Caco-2 (cell line): ENCODE measurements around the gene SLC38A7. TPM values are rescaled to one million over a fixed set of nuclear protein-coding genes. Genes with fewer than 3 reads are reported as not detected.

Experiments
- BruUV-seq: library from RNA; stranded (reverse); fragments of 400-500 nt; replicated peaks from 2 replicates; lab custom pipeline; 2021; lab: Mats Ljungman, UMichigan
- CTCF ChIA-PET: fragments of 300-600 bp; sonication (Branson Sonifier 250); formaldehyde crosslinking; loops from one replicate; lab custom pipeline; 2022; ENCODE audit warnings: antibody characterized with exemption; lab: Charles Lee
- POLR2A ChIA-PET: fragments of 300-600 bp; sonication (Branson Sonifier 250); formaldehyde crosslinking; loops from one replicate; lab custom pipeline; 2022; ENCODE audit warnings: antibody characterized with exemption; lab: Charles Lee
- DNase-seq, 2 experiments: peaks; one replicate each; pipeline versions ENCODE4 v3.0.0 to v3.0.0-alpha.2; 2020 to 2022
- H3K27me3 ChIP-seq: replicated peaks from 2 replicates; pipeline ENCODE4 v1.6.0; 2011; ENCODE audit warnings: low read length; ENCODE audit not compliant: control insufficient read depth, insufficient read depth
- H3K36me3 ChIP-seq: 2 replicates; pipeline ENCODE4 v1.5.1; 2011; ENCODE audit warnings: low read length; ENCODE audit not compliant: control insufficient read depth, insufficient read depth
- H3K4me1 ChIP-seq: fragments of 250-450 bp; sonication (Bioruptor Pico); 2 replicates; pipeline ENCODE4 v1.5.1; 2020; ENCODE audit warnings: mild to moderate bottlenecking
- H3K4me3 ChIP-seq: 2 replicates; pipeline ENCODE4 v1.5.1; 2011; ENCODE audit warnings: low read depth, mild to moderate bottlenecking, control low read depth, low read length
- H3K9me3 ChIP-seq: fragments of 250-450 bp; sonication (Bioruptor Pico); 2 replicates; pipeline ENCODE4 v1.5.1; 2020; ENCODE audit warnings: mild to moderate bottlenecking, moderate library complexity
- H3K27ac Mint-ChIP-seq: one replicate; pipeline ENCODE4 v1.8.0; 2022; ENCODE audit warnings: mixed read lengths; ENCODE audit not compliant: unreplicated experiment
- H3K27me3 Mint-ChIP-seq: one replicate; pipeline ENCODE4 v1.8.0; 2022; ENCODE audit warnings: mixed read lengths; ENCODE audit not compliant: insufficient read depth, unreplicated experiment
- H3K36me3 Mint-ChIP-seq: one replicate; pipeline ENCODE4 v1.8.0; 2022; ENCODE audit warnings: mild to moderate bottlenecking, mixed read lengths; ENCODE audit not compliant: insufficient read depth, unreplicated experiment
- H3K4me1 Mint-ChIP-seq: one replicate; pipeline ENCODE4 v1.8.0; 2022; ENCODE audit warnings: low read depth, mixed read lengths; ENCODE audit not compliant: unreplicated experiment
- H3K4me3 Mint-ChIP-seq: one replicate; pipeline ENCODE4 v1.8.0; 2022; ENCODE audit warnings: mild to moderate bottlenecking, moderate library complexity, mixed read lengths; ENCODE audit not compliant: unreplicated experiment
- H3K9me3 Mint-ChIP-seq: one replicate; pipeline ENCODE4 v1.8.0; 2022; ENCODE audit warnings: mixed read lengths; ENCODE audit not compliant: unreplicated experiment
- intact Hi-C: fragments of 100-400 bp; cut with micrococcal nuclease; formaldehyde crosslinking; loops from one replicate; pipeline ENCODE4 v1.10.0; 2022; ENCODE audit not compliant: unreplicated experiment
- total RNA-seq: library from RNA; stranded (reverse); gene quantifications from 2 replicates; pipeline ENCODE4 v1.2.3, GENCODE V29; 2022
- TF ChIP-seq, protein P1 (sequence below), 2 experiments: fragments of 200-600 bp in 1 of 2; IDR thresholded peaks; 1 replicate in 1 of 2; 2 replicates in 1 of 2; pipeline versions ENCODE4 v1.5.1 to v1.8.0; 2011 to 2022; ENCODE audit warnings: antibody characterized with exemption in 1 of 2, control low read depth in 1 of 2, inconsistent platforms in 1 of 2, low read depth in 1 of 2, low read length in 1 of 2, mild to moderate bottlenecking in 1 of 2, moderate library complexity in 1 of 2; ENCODE audit not compliant: insufficient read depth in 1 of 2, severe bottlenecking in 1 of 2, unreplicated experiment in 1 of 2

The SLC38A7 gene
- total RNA-seq, 1 experiment from 2014 or later: 24.1 TPM

DNA sequence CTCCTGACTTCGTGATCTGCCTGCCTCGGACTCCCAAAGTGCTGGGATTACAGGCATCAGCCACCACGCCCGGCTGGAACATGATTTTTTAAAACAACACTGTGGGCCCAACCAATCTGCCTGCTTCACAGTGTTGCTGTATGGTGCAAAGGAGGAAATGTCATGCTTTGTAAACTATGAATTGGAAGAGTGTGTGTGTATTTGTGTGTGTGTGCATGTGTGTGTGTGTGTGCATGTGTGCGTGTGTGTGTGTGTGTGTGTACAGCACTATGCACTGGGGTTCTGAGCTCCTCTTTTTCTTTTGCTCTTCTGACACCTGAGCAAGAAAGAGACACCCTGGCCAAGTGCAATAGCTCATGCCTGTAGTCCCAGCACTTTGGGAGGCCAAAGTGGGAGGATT is 40.5 kb downstream of the SLC38A7 start:
- Mint-ChIP-seq H3K4me3 (no peak overlapping the region), H3K4me1 (no peaks in the 10 kb centered on the region), H3K9me3 (no peaks in the 10 kb centered on the region), H3K27me3 (no peaks in the 10 kb centered on the region), H3K27ac (no peak overlapping the region), H3K36me3 (no peaks in the 10 kb centered on the region)
- DNase-seq: no peak
- TF ChIP-seq, protein P1, sequence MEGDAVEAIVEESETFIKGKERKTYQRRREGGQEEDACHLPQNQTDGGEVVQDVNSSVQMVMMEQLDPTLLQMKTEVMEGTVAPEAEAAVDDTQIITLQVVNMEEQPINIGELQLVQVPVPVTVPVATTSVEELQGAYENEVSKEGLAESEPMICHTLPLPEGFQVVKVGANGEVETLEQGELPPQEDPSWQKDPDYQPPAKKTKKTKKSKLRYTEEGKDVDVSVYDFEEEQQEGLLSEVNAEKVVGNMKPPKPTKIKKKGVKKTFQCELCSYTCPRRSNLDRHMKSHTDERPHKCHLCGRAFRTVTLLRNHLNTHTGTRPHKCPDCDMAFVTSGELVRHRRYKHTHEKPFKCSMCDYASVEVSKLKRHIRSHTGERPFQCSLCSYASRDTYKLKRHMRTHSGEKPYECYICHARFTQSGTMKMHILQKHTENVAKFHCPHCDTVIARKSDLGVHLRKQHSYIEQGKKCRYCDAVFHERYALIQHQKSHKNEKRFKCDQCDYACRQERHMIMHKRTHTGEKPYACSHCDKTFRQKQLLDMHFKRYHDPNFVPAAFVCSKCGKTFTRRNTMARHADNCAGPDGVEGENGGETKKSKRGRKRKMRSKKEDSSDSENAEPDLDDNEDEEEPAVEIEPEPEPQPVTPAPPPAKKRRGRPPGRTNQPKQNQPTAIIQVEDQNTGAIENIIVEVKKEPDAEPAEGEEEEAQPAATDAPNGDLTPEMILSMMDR (IDR thresholded peaks at IDR 0.05; ENCODE audit: insufficient read depth in 1 of 2, low read depth in 1 of 2, low read length in 1 of 2, severe bottlenecking in 1 of 2, unreplicated experiment in 1 of 2): no peak
- Histone ChIP-seq H3K36me3 (no peaks in the 10 kb centered on the region), H3K4me1 (no peaks in the 10 kb centered on the region), H3K4me3 (no peak overlapping the region), H3K9me3 (no peaks in the 10 kb centered on the region), H3K27me3 (no peaks in the 10 kb centered on the region)
- POLR2A ChIA-PET: no interaction called here
- intact Hi-C loops: no loop called here
- CTCF ChIA-PET: no interaction called here
- BruUV-seq: no TSS peak

DNA sequence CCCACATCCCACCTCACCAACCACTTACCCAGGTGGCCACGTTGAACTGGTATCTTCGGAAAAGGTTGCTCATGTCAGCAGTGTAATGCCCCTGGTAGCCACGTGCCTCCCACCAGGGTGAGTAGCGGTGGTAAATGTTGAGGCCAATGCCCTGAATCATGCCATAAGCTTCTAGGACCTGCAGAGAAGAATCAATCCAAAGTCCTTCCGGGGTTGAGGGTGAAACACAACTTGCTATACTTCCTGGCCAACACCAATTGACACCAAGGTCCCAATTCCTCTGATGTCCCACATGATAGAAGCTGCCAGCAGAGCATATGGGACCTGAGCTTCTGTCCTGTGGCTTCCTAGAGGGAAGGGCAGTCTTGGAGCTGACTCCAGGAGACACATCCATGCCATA is 43.6 kb downstream of the SLC38A7 start:
- H3K4me3 ChIP-seq: no peak overlapping the region
- no peaks in the 10 kb centered on the region for H3K36me3 ChIP-seq
- Mint-ChIP-seq H3K27ac (no peak overlapping the region), H3K36me3 (peaks cover 8% of the 10 kb centered on the region), H3K4me3 (no peak overlapping the region), H3K27me3 (no peaks in the 10 kb centered on the region), H3K4me1 (peaks cover 24% of the 10 kb centered on the region), H3K9me3 (no peaks in the 10 kb centered on the region)
- intact Hi-C loops: no loop called here
- TF ChIP-seq, protein P1 (IDR thresholded peaks at IDR 0.05; ENCODE audit: insufficient read depth in 1 of 2, low read depth in 1 of 2, low read length in 1 of 2, severe bottlenecking in 1 of 2, unreplicated experiment in 1 of 2): no peak
- peaks cover 11% of the 10 kb centered on the region; the same call in 1 of the 2 replicates for H3K4me1 ChIP-seq
- BruUV-seq: no TSS peak
- no peak for DNase-seq
- ChIA-PET POLR2A (no interaction called here), CTCF (interaction anchor here (0.6 kb wide), 1 partner anchor 20 kb away, joined by 3 read pairs; no protein-coding TSS in a partner anchor)
- H3K9me3 ChIP-seq: no peaks in the 10 kb centered on the region
- no peaks in the 10 kb centered on the region for H3K27me3 ChIP-seq

DNA sequence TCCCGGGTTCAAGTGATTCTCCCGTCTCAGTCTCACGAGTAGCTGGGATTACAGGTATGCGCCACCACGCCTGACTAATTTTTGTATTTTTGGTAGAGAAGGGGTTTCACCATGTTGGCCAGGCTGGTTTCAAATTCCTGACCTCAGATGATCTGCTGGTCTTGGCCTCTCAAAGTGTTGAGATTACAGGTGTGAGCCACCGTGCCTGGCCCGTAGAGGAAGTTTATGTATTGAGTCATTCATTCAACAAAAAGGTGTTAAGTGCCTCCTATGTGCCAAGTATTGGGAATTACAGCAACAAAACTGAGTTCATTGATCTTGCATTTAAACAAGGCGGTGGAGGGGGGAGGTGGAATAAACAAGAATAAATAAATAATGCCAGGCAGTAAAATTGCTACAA is 44.7 kb downstream of the SLC38A7 start:
- H3K9me3 ChIP-seq: no peaks in the 10 kb centered on the region
- CTCF ChIA-PET: interaction anchor here (0.8 kb wide), 1 partner anchor 16 kb away, joined by 3 read pairs; no protein-coding TSS in a partner anchor
- intact Hi-C loops: no loop called here

More for the DNA sequence above, 44.7 kb downstream of the SLC38A7 start:
- TF ChIP-seq, protein P1 (IDR thresholded peaks at IDR 0.05; ENCODE audit: insufficient read depth in 1 of 2, low read depth in 1 of 2, low read length in 1 of 2, severe bottlenecking in 1 of 2, unreplicated experiment in 1 of 2): no peak
- Mint-ChIP-seq H3K36me3 (peaks cover 8% of the 10 kb centered on the region), H3K4me1 (peaks cover 24% of the 10 kb centered on the region), H3K27ac (no peak overlapping the region), H3K27me3 (no peaks in the 10 kb centered on the region), H3K4me3 (no peak overlapping the region), H3K9me3 (no peaks in the 10 kb centered on the region)
- POLR2A ChIA-PET: no interaction called here
- peaks cover 22% of the 10 kb centered on the region for H3K4me1 ChIP-seq
- H3K36me3 ChIP-seq: no peaks in the 10 kb centered on the region
- no peak for DNase-seq
- BruUV-seq: no TSS peak
- H3K27me3 ChIP-seq: no peaks in the 10 kb centered on the region
- H3K4me3 ChIP-seq: no peak overlapping the region
